BE2C (cell line): ENCODE results near the gene NEURL1B.

Source experiments
- DNase-seq: peaks from one replicate; pipeline ENCODE4 v3.0.0-alpha.2; 2020
- H3K27me3 ChIP-seq: fragments of 250-450 bp; sonication (Bioruptor Pico); 2 replicates; pipeline ENCODE4 v1.5.1; 2020; ENCODE audit warnings: mild to moderate bottlenecking
- H3K36me3 ChIP-seq: fragments of 250-450 bp; sonication (Bioruptor Pico); 2 replicates; pipeline ENCODE4 v1.5.1; 2020; ENCODE audit warnings: mild to moderate bottlenecking
- H3K4me1 ChIP-seq: fragments of 250-450 bp; sonication (Bioruptor Pico); 2 replicates; pipeline ENCODE4 v1.5.1; 2020
- H3K4me3 ChIP-seq: 2 replicates; pipeline ENCODE4 v1.5.1; 2011; ENCODE audit warnings: low read depth, low read length
- H3K9me3 ChIP-seq: fragments of 250-450 bp; sonication (Bioruptor Pico); 2 replicates; pipeline ENCODE4 v1.5.1; 2020
- CTCF ChIP-seq: IDR thresholded peaks from 2 replicates; pipeline ENCODE4 v1.5.1; 2012; ENCODE audit warnings: mild to moderate bottlenecking, low read depth, low read length

The NEURL1B gene

GRCh38 chr5:172658391-172658790 lies 17.3 kb downstream of the NEURL1B start:
- Histone ChIP-seq H3K36me3 (no peaks in the 10 kb centered on the region), H3K27me3 (no peaks in the 10 kb centered on the region), H3K4me1 (peaks cover 14% of the 10 kb centered on the region), H3K4me3 (no peak overlapping the region), H3K9me3 (no peaks in the 10 kb centered on the region)
- TF ChIP-seq CTCF, result no peak
- no peak for DNase-seq

GRCh38 chr5:172658961-172659501 lies 18.0 kb downstream of the NEURL1B start:
- Histone ChIP-seq H3K27me3 (no peaks in the 10 kb centered on the region), H3K4me1 (peaks cover 15% of the 10 kb centered on the region), H3K36me3 (no peaks in the 10 kb centered on the region), H3K9me3 (no peaks in the 10 kb centered on the region), H3K4me3 (no peak overlapping the region)
- DNase-seq, result no peak
- no peak for TF ChIP-seq CTCF

- Histone ChIP-seq H3K4me3 (no peak overlapping the region), H3K9me3 (no peaks in the 10 kb centered on the region), H3K4me1 (peaks cover 20% of the 10 kb centered on the region), H3K27me3 (no peaks in the 10 kb centered on the region), H3K36me3 (no peaks in the 10 kb centered on the region)
- no peak for TF ChIP-seq CTCF
- DNase-seq, result no peak
Observed at GRCh38 chr5:172659570-172659908, 18.5 kb downstream of the NEURL1B start.

GRCh38 chr5:172659909-172660628 lies 19.0 kb downstream of the NEURL1B start:
- TF ChIP-seq CTCF, result peak; percentile 11; the same call in 1 of the 2 replicates
- no peaks in the 10 kb centered on the region for H3K27me3 ChIP-seq
- no peaks in the 10 kb centered on the region for H3K9me3 ChIP-seq
- no peak overlapping the region; the same call in 1 of the 2 replicates for H3K4me3 ChIP-seq
- DNase-seq, result peak; percentile 91
- H3K36me3 ChIP-seq, result no peaks in the 10 kb centered on the region
- H3K4me1 ChIP-seq, result peaks cover 23% of the 10 kb centered on the region

- H3K36me3 ChIP-seq, result no peaks in the 10 kb centered on the region
Observed at GRCh38 chr5:172660974-172661373, 19.9 kb downstream of the NEURL1B start.

More at GRCh38 chr5:172660974-172661373, 19.9 kb downstream of the NEURL1B start:
- no peak for TF ChIP-seq CTCF
- Histone ChIP-seq H3K27me3 (no peaks in the 10 kb centered on the region), H3K4me1 (peaks cover 31% of the 10 kb centered on the region), H3K9me3 (no peaks in the 10 kb centered on the region), H3K4me3 (no peak overlapping the region)
- no peak for DNase-seq
